Lower lobe of right lung (tissue), 2 donors: ENCODE data around the gene SLC9A8. TPM values are rescaled to one million over a fixed set of nuclear protein-coding genes. Genes with fewer than 3 reads are reported as not detected.

ENCODE experiments used
- ATAC-seq, 2 donors: fragments of 200-7000 bp; cut with Tn5 transposase; one replicate each; pipeline ENCODE4 v1.9.1; 2020 to 2022; ENCODE audit warnings: mild to moderate bottlenecking in 2 of 2, moderate library complexity in 2 of 2
- DNase-seq: peaks from one replicate; pipeline ENCODE4 v3.0.0-alpha.2; 2020
- H3K27ac ChIP-seq: fragments of 200-600 bp; one replicate; pipeline ENCODE4 v1.8.0; 2022
- H3K27me3 ChIP-seq: fragments of 200-600 bp; one replicate; pipeline ENCODE4 v1.8.0; 2022; ENCODE audit warnings: low read depth
- H3K36me3 ChIP-seq: fragments of 200-600 bp; one replicate; pipeline ENCODE4 v1.8.0; 2022; ENCODE audit warnings: mild to moderate bottlenecking
- H3K4me1 ChIP-seq: fragments of 200-600 bp; one replicate; pipeline ENCODE4 v1.8.0; 2022
- H3K4me3 ChIP-seq: fragments of 200-600 bp; one replicate; pipeline ENCODE4 v1.8.0; 2022; ENCODE audit warnings: mild to moderate bottlenecking
- H3K9me3 ChIP-seq: fragments of 200-600 bp; one replicate; pipeline ENCODE4 v1.8.0; 2022
- intact Hi-C: fragments of 100-400 bp; cut with DNase I; formaldehyde crosslinking; loops from one replicate; pipeline ENCODE4 v1.11.0; 2022
- total RNA-seq: library from RNA; stranded (reverse); fragmentation: NEBNext Ultra II Directional; extraction: Animal tissue kit (Norgen Biotek cat#: 25700); gene quantifications from one replicate; pipeline ENCODE4 v1.2.1, GENCODE V29; 2021
- TF ChIP-seq, protein P1 (sequence below): fragments of 200-600 bp; IDR thresholded peaks from one replicate; pipeline ENCODE4 v1.8.0; 2022; ENCODE audit warnings: antibody characterized with exemption, mild to moderate bottlenecking
- donor health status: DM: no; HTN: yes; CAD: no; lungs with severe emphysema.

The SLC9A8 gene
- total RNA-seq, 1 donor from 2014 or later, result 17.7 TPM

DNA sequence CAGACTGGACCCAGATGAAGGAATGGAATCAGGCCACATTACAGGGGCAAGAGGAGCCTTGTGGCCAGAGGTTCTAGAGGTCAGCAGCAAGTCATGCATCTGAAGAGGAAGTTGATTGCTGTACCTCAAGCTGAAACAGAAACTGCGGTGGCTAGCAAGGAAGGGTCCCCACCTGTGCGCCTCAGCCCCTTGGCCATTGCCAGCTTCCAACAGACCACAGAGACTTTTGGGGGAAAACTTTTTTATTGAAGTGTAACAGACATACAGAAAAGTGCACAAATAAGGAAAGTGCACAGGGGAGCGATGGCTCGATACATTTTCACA, 26.8 kb upstream of the SLC9A8 start:
- TF ChIP-seq, protein P1, sequence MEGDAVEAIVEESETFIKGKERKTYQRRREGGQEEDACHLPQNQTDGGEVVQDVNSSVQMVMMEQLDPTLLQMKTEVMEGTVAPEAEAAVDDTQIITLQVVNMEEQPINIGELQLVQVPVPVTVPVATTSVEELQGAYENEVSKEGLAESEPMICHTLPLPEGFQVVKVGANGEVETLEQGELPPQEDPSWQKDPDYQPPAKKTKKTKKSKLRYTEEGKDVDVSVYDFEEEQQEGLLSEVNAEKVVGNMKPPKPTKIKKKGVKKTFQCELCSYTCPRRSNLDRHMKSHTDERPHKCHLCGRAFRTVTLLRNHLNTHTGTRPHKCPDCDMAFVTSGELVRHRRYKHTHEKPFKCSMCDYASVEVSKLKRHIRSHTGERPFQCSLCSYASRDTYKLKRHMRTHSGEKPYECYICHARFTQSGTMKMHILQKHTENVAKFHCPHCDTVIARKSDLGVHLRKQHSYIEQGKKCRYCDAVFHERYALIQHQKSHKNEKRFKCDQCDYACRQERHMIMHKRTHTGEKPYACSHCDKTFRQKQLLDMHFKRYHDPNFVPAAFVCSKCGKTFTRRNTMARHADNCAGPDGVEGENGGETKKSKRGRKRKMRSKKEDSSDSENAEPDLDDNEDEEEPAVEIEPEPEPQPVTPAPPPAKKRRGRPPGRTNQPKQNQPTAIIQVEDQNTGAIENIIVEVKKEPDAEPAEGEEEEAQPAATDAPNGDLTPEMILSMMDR, result no peak
- intact Hi-C loops, result no loop called here
- ATAC-seq (peak; percentile 46 to 74), DNase-seq (no peak)
- Histone ChIP-seq H3K36me3 (no peaks in the 10 kb centered on the region), H3K27ac (peak overlapping the region; percentile 4), H3K9me3 (no peaks in the 10 kb centered on the region), H3K4me1 (peaks cover 22% of the 10 kb centered on the region), H3K4me3 (no peak overlapping the region), H3K27me3 (no peaks in the 10 kb centered on the region)

DNA sequence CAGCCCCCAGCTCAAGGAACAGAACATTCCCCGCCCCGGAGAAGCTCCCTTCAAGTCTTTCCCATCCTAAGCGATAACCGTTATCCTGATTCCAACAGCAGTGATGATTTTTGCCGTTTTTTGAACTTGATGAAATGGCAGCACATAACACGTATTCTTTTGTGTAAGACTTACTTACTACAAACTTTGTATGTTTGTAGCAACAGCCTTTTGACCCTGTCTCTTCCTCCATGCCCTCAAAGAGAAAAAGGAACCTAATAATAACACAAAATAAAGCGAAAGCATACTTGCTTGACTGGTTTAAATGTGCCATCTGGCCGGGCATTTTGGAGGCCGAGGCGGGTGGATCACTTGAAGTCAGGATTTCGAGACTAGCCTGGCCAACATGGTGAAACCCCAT, 26.4 kb upstream of the SLC9A8 start:
- H3K4me1 ChIP-seq, result peaks cover 24% of the 10 kb centered on the region
- no peak overlapping the region for H3K4me3 ChIP-seq
- TF ChIP-seq, protein P1, result no peak
- H3K27ac ChIP-seq, result peak overlapping the region; percentile 4
- H3K36me3 ChIP-seq, result no peaks in the 10 kb centered on the region
- H3K27me3 ChIP-seq, result no peaks in the 10 kb centered on the region
- H3K9me3 ChIP-seq, result no peaks in the 10 kb centered on the region
- DNase-seq, result no peak
- intact Hi-C loops, result no loop called here
- no peak for ATAC-seq

DNA sequence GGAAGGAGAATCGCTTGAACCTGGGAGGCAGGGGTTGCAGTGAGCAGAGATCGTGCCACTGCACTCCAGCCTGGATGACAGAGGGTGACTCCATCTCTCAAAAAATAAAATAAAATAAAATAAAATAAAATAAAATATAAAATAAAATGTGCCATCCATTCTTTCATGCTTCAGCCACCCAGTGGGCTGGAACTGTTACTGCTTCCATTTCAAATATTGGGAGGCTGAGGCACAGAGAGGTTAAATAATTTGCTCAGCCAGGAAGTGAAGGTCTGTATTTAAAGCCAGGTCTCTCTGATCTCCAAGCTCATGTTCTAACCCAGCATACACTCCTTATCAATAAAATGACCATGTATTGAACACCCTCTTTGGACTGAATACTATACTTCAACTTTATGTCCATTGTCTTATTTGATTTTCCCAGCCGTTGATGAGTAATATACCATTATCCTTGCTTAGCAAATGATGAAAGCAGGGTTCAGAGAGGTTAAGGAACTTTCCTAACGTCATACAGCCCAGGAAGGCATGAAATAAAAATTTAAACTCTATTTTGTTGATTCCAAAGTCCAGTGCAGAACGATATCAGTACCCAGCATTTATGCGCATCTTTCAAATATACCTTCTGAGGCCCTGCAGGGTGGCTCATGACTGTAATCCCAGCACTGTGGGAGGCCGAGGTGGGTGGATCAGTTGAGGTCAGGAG, 25.8 kb upstream of the SLC9A8 start:
- intact Hi-C loops, result no loop called here
- Histone ChIP-seq H3K27me3 (no peaks in the 10 kb centered on the region), H3K36me3 (no peaks in the 10 kb centered on the region), H3K27ac (peak overlapping the region; percentile 4), H3K4me3 (no peak overlapping the region), H3K9me3 (no peaks in the 10 kb centered on the region), H3K4me1 (peaks cover 24% of the 10 kb centered on the region)
- TF ChIP-seq, protein P1, result peak; percentile 23
- DNase-seq, result no peak
- ATAC-seq, result no peak

DNA sequence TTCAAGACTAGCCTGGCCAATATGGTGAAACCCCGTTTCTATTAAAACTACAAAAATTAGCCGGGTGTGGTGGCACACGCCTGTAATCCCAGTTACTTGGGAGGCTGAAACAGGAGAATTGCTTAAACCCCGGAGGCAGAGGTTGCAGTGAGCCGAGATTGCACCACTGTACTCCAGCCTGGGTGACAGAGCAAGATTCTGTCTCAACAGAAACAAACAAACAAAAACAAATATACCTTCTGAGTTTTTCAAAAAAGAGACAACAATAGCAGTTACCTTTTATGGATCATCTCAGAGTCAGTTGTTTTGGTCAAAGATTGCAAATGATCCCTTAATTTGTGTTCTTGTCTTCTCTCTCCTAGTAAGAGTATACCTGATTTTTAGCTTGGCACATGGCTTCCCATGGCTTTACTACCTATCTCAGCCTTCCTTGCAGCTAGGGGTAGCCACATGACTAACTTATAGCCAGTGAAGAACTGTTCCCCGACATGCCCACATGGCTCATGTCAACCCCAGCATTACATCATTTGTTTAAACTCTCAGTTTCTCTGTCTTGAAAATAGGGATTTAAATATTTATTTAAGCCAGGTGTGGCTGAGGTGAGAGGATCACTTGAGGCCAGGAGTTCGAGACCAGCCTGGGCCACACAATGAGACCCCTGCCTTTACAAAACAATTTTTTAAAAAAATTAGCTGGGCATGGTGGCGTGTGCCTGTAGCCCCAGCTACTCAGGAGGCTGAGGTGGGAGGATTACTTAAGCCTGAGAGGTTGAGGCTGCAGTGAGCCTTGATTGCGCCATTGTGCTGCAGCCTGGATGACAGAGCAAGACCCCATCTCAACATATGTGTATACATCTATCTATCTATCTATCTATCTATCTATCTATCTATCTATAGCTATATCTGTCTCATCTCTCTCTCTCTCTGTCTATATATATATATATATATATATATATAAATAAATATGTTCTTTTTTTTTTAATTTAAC, 25.0 kb upstream of the SLC9A8 start:
- no peak for ATAC-seq
- H3K4me3 ChIP-seq, result no peak overlapping the region
- TF ChIP-seq, protein P1, result no peak
- no peaks in the 10 kb centered on the region for H3K36me3 ChIP-seq
- H3K4me1 ChIP-seq, result peaks cover 24% of the 10 kb centered on the region
- intact Hi-C loops, result no loop called here
- H3K9me3 ChIP-seq, result no peaks in the 10 kb centered on the region
- H3K27ac ChIP-seq, result no peak overlapping the region
- no peaks in the 10 kb centered on the region for H3K27me3 ChIP-seq
- no peak for DNase-seq

DNA sequence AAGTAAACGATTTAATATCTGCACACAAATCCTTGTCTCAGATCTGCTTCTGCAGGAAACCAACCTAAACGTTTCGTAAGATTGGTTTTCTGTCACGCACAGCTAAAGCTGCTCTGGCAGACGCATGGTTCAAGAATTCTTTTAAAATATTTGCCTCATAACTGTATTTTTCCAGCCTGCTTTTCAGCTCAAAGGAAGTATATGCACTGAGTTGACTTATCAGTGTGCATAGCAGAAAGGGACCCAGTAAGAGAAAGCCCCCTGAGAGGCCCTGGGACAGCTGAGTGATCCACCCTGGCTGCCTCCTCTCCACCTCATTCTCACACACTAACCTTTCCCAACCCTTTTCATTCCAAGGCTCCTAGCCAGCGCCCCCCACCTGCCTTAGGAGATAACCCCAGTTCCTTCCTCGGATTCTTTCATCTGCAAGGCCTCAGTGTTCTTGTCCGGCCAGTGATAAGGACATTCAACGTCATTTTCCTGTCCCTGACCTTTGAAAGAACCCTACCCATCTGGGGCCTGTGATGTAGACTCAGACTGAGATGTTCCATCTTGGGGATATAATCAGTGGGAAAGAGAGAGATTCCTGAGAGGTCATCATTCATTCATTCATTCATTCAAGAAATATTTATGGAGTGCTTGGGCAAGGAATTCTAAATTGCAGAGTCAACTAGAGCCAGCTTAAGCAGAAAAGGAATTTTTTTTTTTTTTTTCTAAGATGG, 22.4 kb upstream of the SLC9A8 start:
- H3K4me3 ChIP-seq, result no peak overlapping the region
- H3K27me3 ChIP-seq, result no peaks in the 10 kb centered on the region
- DNase-seq (no peak), ATAC-seq (peak in 1 of 2 donors; percentile 22)
- peaks cover 44% of the 10 kb centered on the region for H3K4me1 ChIP-seq
- TF ChIP-seq, protein P1, result no peak
- H3K36me3 ChIP-seq, result no peaks in the 10 kb centered on the region
- no peaks in the 10 kb centered on the region for H3K9me3 ChIP-seq
- intact Hi-C loops, result no loop called here
- H3K27ac ChIP-seq, result peak overlapping the region; percentile 72
